T-helper 2 cell (primary cell): ENCODE data around the gene SMG5.
"Not testable (repeated sequence)": the region's sequence is repeated elsewhere in the genome, so short reads cannot be mapped to it uniquely, and the experiment has no call there.

ENCODE experiments used
- DNase-seq, 5 experiments: peaks; one replicate each; pipeline versions ENCODE4 v3.0.0 to v3.0.0-alpha.2; 2012 to 2022

The SMG5 gene

DNA sequence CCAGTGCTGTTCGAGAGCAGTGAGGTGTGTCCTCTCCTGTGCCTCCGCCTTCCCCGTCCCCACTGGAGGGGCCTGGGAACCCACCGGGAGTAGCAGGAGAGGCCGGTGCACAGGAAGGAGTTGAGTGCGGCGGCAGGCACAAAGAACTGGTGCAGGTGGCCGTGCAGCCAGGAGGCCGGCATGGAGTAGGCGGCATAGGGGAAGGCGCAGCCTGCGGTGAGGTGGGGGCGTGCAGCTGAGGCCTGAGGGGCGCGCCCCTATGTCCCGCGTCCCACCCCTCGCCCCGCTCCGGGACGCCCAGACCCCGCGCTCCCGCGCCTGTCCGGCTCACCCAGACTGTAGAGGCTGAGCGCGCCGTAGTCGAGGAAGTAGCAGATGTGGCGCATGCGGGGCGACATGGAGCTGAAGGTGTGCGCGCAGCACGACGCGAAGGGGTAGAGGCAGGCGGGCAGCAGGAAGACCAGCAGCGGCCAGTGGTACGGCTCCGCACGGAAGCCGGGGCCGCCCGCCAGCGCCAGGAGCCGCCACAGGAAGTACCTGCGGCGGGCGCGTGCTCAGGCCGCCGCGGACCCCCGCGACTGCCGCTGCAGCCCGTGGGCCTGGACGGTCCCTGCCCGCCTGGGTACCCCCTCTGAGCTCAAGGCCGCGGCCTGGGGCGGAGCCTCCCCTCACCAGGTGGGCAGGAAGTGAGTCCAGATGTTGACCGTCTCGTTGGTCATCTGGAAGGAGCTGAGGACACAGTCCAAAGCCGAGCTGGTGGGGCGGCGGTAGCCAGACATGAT lies 37.0 kb downstream of the SMG5 start:
- DNase-seq: peak in 4 of 5 experiments; percentile 7 to 72 (median 13)

DNA sequence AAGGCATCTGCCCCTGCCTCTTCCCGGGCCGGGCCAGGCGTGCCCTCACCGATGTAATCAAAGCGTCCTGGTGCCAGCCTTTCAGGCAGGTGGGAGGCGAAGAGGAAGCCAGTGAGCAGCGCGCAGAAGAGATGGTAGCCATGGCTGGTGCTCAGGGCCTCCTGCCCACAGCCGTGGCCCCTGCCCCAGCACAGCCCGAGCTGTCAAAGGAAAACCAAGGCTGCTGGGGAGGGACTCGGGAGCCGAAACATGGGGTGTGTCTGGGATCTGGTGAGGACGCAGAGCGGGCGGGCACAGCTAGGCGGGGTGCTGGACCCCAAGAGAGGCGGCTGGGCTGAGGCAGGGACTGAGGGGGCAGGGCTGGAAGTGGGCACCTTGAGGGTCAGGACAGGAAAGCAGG lies 37.9 kb downstream of the SMG5 start:
- DNase-seq: no peak

DNA sequence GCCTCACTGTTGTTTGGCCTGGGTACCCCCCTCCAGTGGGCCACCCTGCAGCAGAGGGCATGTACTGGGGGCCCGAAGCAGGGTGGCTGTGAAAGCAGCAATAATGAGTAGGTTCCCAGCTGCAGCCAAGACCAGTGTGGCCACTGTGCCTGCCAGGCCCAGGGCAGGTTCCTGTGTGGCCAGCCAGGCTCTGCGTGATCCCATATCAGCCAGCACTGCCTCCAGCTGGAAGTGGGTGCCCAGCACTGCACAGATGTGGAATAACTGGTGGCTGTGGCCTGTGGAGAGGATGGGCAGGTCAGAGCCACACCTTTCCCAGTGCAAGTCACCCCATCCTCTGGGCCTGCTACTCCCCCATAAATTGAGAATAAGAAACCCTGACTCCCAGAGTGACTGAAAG lies 38.5 kb downstream of the SMG5 start:
- no peak for DNase-seq

DNA sequence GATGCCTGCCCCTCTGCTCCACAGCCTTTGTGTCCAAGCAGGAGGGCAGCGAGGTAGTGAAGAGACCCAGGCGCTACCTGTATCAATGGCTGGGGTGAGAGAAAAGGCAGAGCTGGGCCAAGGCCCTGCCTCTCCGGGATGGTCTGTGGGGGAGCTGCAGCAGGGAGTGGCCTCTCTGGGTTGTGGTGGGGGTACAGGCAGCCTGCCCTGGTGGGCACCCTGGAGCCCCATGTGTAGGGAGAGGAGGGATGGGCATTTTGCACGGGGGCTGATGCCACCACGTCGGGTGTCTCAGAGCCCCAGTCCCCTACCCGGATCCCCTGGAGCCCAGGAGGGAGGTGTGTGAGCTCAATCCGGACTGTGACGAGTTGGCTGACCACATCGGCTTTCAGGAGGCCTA lies 39.9 kb downstream of the SMG5 start:
- no peak for DNase-seq

DNA sequence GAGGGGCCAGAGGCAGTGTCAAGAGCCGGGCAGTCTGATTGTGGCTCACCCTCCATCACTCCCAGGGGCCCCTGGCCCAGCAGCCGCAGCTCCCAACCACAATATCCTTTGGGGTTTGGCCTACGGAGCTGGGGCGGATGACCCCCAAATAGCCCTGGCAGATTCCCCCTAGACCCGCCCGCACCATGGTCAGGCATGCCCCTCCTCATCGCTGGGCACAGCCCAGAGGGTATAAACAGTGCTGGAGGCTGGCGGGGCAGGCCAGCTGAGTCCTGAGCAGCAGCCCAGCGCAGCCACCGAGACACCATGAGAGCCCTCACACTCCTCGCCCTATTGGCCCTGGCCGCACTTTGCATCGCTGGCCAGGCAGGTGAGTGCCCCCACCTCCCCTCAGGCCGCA lies 40.7 kb downstream of the SMG5 start, which contains the start of gene BGLAP:
Gene BGLAP (plus strand): TSS at position 259 of the 400 bp plus-strand sequence. CDS start 48 bp downstream, at position 307.
- DNase-seq: no peak

DNA sequence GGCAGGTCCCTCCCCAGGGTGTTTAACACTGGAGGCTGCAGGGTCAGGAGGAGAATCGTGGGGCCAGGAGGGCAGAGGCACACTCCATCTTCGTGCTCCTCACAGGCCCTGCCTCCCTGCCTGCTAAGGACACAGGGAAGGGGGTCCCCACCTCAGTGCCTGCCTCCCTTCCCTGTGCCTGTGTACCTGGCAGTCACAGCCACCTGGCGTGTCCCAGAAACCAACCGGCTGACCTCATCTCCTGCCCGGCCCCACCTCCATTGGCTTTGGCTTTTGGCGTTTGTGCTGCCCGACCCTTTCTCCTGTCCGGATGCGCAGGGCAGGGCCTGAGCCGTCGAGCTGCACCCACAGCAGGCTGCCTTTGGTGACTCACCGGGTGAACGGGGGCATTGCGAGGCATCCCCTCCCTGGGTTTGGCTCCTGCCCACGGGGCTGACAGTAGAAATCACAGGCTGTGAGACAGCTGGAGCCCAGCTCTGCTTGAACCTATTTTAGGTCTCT lies 41.3 kb downstream of the SMG5 start:
- DNase-seq: no peak

DNA sequence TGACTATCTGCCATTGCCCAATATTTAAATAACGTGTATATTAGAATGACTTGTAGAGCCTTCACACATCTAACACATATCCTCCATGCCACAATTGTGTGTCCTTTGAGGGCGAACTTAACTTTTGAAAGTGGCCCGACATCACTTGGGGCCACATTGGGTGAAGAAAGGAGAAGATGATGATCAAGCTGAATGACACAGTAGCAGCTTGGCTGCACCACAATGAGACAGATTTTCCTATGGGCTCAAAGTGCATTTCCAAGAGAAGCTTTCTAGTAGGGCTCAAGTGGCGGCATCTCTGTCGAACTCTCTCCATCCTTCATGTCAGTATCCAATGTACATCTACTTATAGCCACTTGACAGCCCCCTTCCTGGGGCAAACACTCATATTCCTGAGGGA lies 44.4 kb downstream of the SMG5 start:
- no peak for DNase-seq

DNA sequence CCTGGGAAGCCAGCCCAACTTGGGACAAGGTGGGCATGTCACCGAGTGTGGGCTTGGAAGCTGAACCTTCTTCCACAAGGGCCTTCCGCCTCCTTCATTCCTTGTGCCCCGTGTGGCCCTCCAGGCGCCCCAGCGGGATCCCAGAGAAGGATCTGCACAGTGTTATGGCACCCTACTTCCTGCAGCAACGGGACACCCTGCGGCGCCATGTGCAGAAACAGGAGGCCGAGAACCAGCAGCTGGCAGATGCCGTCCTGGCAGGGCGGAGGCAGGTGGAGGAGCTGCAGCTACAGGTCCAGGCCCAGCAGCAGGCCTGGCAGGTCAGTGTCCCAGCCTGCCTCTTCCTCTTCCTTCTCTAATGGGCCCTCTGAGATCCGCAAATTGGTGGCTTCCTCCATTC lies 46.5 kb downstream of the SMG5 start:
- DNase-seq: no peak

DNA sequence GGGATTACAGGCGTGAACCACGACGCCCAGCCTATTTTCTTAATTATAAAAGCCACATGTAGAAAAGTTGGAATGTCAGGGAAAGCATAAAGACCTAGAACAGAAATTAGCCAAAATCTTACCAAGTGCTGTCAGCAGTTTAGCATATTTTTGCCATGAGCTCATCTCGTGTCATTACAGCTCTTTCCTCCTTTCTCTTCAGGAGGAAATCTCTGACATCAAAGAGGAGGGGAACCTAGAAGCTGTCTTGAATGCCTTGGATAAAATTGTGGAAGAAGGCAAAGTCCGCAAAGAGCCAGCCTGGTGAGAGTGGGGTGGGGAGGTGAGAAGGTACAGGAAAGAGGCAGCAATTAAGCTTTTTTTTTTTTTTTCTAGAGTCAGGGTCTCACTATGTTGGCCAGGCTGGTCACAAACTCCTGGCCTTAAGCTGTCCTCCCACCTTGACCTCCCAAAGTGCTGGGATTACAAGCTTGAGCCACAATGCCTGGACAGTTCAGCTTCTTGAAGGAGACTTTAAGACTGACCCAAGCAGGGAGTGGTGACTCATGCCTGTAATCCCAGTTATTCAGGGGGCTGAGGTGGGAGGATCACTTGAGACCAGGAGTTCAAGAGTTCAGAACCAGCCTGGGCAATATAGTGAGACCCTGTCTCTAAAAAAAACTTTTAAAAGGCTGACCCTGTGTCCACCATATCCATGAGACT lies 49.0 kb downstream of the SMG5 start:
- no peak for DNase-seq

DNA sequence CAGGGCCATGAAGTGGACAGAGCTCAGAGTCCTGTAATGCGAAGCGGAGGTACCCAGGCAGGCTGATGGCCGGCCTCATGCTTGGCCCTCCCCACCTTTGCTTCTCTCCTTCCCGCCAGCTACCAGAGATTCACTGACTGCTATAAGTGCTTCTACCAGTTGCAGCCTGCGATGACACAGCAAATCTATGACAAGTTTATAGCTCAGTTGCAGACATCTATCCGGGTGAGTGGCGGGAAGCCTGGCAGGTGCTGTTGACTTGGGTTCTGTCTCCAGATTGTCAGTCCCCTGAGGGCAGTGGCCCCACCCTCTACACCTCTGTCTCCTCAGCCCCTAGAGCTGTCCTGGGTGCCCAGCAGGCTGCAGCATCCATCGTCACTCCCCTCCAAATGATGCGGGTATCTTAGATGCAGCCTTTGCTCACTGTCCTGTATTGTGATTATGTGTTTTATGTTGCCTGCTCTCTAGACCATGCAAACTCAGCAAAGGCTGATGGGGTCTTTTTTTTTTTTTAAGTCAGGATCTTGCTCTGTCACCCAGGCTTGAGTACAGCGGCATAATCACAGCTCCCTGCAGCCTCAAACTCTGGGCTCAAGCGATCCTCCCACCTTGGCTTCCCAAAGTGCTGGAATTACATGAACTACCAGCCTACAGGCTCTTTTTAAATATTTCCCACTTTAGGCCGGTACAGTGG lies 50.3 kb downstream of the SMG5 start:
- no peak for DNase-seq

DNA sequence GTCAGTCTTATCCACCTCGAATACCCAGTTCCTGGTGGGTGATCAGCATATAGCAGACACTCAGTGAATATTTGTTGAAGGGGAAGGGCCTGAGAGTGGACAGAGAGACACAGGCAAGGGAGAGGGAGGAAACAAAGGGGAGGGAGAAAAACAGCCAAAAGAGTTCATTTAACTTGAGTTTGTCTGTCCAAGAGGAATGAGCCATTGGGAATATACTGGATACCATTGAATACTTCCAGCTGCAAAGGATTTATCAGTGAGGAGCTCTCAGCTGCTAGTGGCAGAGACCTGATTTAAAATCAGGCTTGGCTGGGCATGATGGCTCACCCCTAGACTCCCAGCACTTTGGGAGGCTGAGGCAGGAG lies 52.2 kb downstream of the SMG5 start:
- no peak for DNase-seq

DNA sequence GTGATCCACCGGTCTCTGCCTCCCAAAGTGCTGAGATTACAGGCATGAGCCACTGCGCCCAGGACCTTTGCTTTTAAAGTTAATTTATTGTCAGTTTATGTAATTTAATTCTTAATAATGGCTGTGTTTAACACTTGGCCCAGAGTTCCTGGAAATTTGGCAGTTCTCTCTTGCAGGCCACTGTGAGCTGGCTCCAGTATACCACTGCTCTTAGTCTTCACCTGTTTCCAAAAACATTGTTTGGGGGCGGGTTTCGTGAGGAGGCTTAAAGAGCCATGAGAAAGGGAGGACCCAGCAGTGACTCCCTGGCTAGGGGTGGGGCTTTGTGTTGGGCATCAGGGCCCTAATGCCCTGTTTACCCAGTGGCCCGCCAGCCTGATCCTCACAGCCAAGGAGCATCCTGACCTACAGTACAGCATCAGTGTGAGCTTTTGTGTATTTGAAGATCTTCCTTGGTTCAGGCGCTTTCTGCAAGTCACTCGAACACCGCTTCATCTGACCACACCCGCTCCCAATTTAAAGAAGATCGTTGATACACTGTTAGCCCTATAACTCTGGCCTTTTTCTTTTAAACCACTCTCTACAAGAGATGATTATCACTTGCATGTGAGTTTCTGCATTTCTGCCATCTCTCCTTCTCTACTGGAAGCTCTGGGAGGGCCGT lies 52.7 kb downstream of the SMG5 start:
- no peak for DNase-seq

DNA sequence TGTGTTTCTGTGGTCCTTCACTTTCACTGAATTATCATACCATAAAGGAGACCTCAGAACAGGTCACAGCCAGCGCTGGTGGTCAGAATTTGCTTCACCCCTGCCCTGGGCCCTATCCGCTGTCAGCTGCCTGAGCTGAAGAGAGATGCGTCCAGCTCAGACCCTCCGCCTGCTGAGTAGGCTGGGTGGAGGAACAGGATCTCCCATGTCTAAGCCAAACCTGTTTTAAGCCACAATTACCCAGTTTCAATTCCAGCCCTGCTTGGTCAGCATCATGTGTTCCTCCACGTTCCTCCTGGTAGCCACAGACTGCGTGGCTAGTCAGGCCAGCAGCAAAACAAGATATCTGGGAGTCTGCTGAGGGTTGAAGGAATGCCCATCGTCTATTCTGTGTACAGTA lies 54.1 kb downstream of the SMG5 start:
- DNase-seq: no peak

DNA sequence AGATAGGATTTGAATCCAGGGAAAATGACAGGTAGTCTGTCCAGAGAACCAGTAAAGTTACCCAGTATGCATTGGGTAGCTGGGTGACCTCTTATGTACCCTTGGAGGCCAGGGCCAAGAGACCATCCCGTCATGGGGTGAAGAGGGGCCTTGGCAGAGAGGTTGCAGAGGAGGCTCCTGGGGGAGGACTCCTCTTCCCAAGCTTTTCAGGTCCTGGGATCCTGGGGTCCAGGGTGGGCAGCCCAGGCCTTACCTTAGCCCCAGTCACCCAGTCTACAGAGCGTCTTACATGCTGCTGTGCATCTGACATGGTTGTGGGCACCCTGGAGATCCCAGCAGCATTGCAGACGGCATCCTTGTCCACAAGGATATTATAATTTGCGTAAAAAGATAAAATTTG lies 55.8 kb downstream of the SMG5 start:
- no peak for DNase-seq

DNA sequence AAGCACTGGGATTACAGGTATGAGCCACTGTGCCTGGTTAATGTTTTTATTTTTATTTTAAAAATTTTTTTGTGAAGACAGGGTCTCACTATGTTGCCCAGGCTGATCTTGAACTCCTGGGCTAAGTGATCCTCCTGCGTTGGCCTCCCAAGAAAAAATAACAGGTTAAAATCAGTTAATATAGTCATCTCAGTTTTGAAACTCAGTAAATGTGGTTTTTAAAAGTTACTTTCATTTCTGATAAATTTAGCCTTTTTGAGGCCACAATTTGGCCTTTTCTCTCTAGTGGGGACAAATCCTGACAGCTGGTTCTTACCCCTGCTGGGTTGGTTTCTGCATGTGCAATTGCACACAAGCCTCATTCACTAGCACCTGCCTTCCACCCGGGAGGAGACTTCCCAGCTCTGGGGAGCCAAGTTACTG lies 56.5 kb downstream of the SMG5 start:
- peak in 1 of 5 experiments; percentile 72 for DNase-seq

DNA sequence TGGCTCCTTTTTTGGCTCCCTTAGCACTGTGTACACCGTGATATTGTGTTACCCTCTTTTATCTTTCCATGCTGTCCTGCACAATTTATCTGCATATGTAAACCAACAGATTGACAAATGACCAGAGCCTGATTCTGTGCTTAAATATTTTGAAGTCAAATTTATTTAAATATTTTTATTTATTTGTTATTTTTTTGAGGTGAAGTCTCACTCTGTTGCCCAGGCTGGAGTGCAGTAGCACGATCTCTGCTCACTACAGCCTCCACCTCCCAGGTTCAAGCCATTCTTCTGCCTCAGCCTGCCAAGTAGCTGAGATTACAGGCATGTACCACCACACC lies 57.0 kb downstream of the SMG5 start:
- no peak for DNase-seq

DNA sequence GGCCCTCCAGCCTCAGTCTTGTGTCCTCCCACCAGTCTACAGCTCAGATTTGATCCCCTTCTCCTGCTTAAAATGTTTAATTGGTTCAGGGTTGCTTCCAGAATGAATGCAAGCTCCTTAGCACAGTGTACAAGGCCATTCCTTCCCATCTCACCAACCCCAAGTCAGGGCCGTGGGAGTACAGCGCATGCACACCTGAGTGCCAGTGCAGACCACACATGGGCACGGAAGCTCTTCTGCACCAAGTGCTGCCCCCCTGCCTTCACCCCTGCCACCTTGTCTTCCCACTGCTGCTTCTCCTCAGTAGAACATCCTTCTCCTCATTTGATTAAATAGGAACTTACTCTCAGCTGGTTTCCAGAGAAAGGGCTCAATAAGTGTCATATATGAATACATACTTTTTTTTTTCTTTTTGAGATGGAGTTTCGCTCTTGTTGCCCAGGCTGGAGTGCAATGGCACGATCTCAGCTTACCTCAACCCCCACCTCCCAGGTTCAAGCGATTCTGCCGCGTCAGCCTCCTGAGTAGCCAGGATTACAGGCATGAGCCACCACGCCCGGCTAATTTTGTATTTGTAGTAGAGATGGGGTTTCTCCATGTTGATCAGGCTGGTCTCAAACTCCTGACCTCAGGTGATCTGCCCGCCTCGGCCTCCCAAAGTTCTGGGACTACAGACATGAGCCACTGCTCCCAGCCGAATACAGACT lies 60.5 kb downstream of the SMG5 start:
- DNase-seq: no peak

DNA sequence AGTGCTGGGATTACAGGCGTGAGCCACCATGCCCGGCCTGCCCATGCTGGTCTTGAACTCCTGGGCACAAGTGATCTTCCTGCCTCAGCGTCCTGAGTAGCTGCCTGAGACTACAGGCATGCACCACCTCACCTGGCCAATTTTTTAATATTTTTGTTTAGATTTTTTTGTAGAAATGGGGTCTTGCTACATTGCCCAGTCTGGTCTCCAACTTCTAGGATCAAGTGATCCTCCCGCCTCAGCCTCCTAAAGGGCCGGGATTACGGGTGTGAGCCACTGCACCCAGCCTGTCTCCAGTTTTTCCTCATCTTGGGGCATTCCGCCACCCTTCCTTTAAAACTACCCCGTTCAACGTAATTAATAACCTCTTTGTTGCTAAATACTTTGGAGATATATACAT lies 62.4 kb downstream of the SMG5 start:
- DNase-seq: no peak

DNA sequence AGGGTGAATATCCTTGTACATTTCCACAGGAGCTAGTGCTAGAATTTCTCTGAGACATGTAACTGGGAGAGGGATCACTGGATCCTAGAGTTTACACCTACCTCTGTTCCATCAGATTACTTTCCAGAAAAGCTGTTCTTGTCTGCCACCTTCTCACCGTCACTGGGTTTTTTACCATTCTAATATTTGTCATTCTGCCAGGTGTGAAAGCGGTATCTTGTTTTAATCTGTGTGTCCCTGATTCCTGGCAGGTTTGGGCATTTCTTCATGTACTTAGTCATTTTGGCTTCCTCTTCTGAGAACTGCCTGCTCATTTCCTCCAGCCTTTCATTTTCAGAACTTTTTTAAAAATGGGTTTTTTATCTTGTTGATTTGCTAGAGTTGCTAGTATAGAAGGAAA lies 64.8 kb downstream of the SMG5 start:
- DNase-seq: peak in 2 of 5 experiments; percentile 45 to 88

DNA sequence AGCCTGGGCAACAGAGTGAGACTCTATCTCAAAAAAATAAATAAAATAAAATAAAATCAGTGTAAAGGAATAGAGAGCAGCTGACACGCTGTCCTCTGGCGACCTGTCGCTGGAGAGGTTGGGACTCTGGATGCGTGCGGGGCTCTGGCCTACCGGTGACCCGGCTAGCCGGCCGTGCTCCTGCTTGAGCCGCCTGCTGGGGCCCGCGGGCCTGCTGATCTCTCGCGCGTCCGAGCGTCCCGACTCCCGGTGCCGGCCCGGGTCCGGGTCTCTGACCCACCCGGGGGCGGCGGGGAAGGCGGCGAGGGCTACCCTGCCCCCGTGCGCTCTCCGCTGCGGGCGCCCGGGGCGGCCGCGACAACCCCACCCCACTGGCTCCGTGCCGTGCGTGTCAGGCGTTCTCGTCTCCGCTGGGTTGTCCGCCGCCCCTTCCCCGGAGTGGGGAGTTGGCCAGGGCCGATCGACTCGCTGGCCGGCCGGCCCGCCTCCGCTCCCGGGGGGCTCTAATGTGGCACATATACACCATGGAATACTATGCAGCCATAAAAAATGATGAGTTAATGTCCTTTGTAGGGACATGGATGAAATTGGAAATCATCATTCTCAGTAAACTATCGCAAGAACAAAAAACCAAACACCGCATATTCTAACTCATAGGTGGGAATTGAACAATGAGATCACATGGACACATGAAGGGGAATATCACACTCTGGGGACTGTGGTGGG lies 66.1 kb downstream of the SMG5 start:
- DNase-seq: not testable (repeated sequence)

DNA sequence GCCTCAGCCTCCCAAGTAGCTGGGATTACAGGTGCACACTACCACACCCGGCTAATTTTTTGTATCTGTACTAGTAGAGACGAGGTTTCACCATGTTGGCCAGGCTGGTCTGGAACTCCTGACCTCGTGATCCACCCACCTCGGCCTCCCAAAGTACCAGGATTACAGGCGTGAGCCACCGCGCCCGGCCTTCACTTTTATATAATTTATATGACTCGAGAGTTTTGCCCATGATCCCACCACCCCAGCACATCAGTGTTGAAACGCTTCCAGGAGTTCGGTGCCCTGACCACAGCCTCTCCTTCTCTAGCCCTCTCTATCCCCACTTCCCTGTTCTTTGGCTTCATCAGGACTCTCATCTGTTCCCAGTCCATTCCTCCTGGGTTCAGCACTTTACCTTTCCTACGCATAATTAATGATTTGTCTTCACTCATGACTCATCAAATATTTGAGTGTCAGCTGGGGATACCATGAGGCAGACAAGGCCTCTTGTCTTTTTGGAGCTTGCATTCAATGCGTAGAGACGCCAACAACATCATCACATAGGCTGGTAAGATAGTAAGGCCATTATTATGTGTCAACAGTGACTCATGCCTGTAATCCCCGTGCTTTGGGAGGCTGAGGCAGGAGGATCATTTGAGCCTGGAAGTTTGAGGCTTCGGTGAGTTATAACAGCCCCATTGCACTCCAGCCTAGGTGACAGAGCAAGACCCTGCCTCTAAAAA lies 68.4 kb downstream of the SMG5 start:
- DNase-seq: peak in 1 of 5 experiments; percentile 60
